DOHH2 (cell line): ENCODE measurements around the gene PIP4K2A.

Experiments
- H3F3A ChIP-seq: fragments of 200-600 bp; sonication (generic), shearing (Covaris generic); 2 replicates; pipeline ENCODE4 v1.6.0; 2016; ENCODE audit warnings: antibody characterized with exemption, mild to moderate bottlenecking; ENCODE audit not compliant: control insufficient read depth, insufficient read depth
- H3K27ac ChIP-seq: fragments of 200-600 bp; sonication (generic); 2 replicates; pipeline ENCODE4 v1.5.1; 2014; ENCODE audit warnings: low read depth, mild to moderate bottlenecking, low read length, moderate library complexity
- H3K27me3 ChIP-seq: fragments of 200-600 bp; sonication (generic); 2 replicates; pipeline ENCODE4 v1.6.1; 2014; ENCODE audit warnings: mild to moderate bottlenecking, low read length, mixed read lengths; ENCODE audit not compliant: control insufficient read depth
- H3K36me3 ChIP-seq: fragments of 200-600 bp; sonication (generic); 2 replicates; pipeline ENCODE4 v1.6.1; 2014; ENCODE audit warnings: mild to moderate bottlenecking, low read length, moderate library complexity, mixed read lengths; ENCODE audit not compliant: control insufficient read depth
- H3K4me1 ChIP-seq: fragments of 200-600 bp; sonication (generic); 2 replicates; pipeline ENCODE4 v1.6.1; 2014; ENCODE audit warnings: mild to moderate bottlenecking, low read length, mixed read lengths; ENCODE audit not compliant: control insufficient read depth
- H3K4me2 ChIP-seq: fragments of 200-600 bp; sonication (generic); 2 replicates; pipeline ENCODE4 v1.6.0; 2014; ENCODE audit warnings: mild to moderate bottlenecking, low read length, moderate library complexity
- H3K4me3 ChIP-seq: fragments of 200-600 bp; sonication (generic); 2 replicates; pipeline ENCODE4 v1.5.1; 2014; ENCODE audit warnings: mild to moderate bottlenecking, low read length, mixed read lengths
- H3K79me2 ChIP-seq: fragments of 200-600 bp; sonication (generic); 2 replicates; pipeline ENCODE4 v1.6.1; 2014; ENCODE audit warnings: mild to moderate bottlenecking, low read length, mixed read lengths; ENCODE audit not compliant: control insufficient read depth
- H3K9me2 ChIP-seq: fragments of 200-600 bp; sonication (generic); replicated peaks from 2 replicates; pipeline ENCODE4 v1.6.1; 2014; ENCODE audit warnings: mild to moderate bottlenecking, low read length, mixed read lengths; ENCODE audit not compliant: control insufficient read depth
- H3K9me3 ChIP-seq: fragments of 200-600 bp; sonication (generic); 2 replicates; pipeline ENCODE4 v1.6.1; 2014; ENCODE audit warnings: antibody characterized with exemption, low read length, mixed read lengths; ENCODE audit not compliant: control insufficient read depth, insufficient read depth
- H4K20me1 ChIP-seq: fragments of 200-600 bp; sonication (generic); 2 replicates; pipeline ENCODE4 v1.6.0; 2014; ENCODE audit warnings: low read depth, mild to moderate bottlenecking, antibody characterized with exemption, low read length, moderate library complexity; ENCODE audit not compliant: control insufficient read depth, insufficient read depth
- EZH2phosphoT487 ChIP-seq: fragments of 200-600 bp; sonication (generic); IDR thresholded peaks from 2 replicates; pipeline ENCODE4 v1.6.1; 2017; ENCODE audit warnings: borderline replicate concordance, mild to moderate bottlenecking, antibody characterized with exemption, low read length, moderate library complexity, mixed read lengths
- TF ChIP-seq, protein P1 (sequence below): fragments of 200-600 bp; sonication (generic); IDR thresholded peaks from one replicate; pipeline ENCODE4 v1.5.1; 2014; ENCODE audit warnings: antibody characterized with exemption, mild to moderate bottlenecking, low read depth, low read length; ENCODE audit not compliant: poor library complexity, severe bottlenecking

Gene PIP4K2A

DNA sequence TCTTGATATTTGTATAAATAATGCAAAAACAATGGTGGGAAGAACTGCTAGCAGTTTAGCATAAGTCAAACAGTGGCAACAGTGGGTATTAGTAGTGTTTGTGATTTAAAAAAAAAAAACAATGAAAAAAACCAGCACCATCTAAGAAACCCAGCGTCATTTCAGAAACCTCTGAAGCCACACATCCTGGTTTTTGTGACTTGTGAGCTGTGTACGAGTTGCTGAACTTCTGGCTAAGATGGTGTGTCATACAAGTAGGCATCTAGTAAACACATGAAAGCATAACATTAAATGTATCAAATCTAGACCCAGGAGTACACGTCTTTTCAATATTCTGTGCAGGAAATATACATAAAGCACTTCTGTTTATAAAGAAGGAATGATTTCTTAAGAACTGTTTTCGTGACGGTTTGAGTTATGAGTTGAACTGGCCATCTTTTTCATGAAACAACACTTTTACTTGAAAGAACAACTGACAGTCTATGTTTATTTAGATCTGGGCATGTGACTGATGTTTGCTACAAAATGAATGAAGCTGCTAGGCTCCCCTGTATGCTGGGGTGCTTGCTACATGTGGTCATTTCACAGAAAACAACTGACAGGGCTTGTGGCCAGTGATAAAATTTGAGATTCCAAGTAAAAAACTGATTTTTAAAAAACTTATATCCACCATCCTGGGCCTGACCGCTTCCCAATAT lies 143.5 kb downstream of the PIP4K2A start:
- H4K20me1 ChIP-seq, result no peaks in the 10 kb centered on the region
- no peaks in the 10 kb centered on the region for H3F3A ChIP-seq
- H3K36me3 ChIP-seq, result peaks cover 44% of the 10 kb centered on the region
- H3K9me3 ChIP-seq, result no peaks in the 10 kb centered on the region
- no peak overlapping the region for H3K4me2 ChIP-seq
- no peaks in the 10 kb centered on the region for H3K79me2 ChIP-seq
- no peak for TF ChIP-seq EZH2phosphoT487
- TF ChIP-seq, protein P1, sequence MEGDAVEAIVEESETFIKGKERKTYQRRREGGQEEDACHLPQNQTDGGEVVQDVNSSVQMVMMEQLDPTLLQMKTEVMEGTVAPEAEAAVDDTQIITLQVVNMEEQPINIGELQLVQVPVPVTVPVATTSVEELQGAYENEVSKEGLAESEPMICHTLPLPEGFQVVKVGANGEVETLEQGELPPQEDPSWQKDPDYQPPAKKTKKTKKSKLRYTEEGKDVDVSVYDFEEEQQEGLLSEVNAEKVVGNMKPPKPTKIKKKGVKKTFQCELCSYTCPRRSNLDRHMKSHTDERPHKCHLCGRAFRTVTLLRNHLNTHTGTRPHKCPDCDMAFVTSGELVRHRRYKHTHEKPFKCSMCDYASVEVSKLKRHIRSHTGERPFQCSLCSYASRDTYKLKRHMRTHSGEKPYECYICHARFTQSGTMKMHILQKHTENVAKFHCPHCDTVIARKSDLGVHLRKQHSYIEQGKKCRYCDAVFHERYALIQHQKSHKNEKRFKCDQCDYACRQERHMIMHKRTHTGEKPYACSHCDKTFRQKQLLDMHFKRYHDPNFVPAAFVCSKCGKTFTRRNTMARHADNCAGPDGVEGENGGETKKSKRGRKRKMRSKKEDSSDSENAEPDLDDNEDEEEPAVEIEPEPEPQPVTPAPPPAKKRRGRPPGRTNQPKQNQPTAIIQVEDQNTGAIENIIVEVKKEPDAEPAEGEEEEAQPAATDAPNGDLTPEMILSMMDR, result no peak
- no peak overlapping the region for H3K27ac ChIP-seq
- no peak overlapping the region for H3K4me3 ChIP-seq
- H3K9me2 ChIP-seq, result no peaks in the 10 kb centered on the region
- 0 out of 2 replicates have a peak, but pooled peaks cover 3% of the 10 kb centered on the region for H3K4me1 ChIP-seq
- H3K27me3 ChIP-seq, result no peaks in the 10 kb centered on the region

DNA sequence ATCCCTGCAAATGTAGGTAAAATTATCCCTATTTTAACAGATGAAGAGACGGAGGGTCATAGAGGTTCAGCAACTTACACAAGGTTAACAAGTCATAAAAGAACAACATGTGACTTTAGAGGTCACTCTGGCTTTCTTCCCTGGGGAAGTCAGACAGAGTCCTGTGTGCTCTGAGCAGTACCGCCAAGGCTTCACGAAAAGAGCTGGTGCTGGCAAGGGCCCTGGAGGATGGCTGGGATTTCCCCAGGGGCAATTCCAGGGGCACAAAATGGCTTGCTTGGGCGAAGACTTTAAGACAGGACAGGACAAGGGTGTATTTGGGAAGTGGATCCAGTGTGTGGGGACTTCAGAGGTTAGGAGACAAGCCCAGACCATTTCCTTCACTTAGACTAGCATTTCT lies 144.1 kb downstream of the PIP4K2A start:
- no peak overlapping the region for H3K27ac ChIP-seq
- no peaks in the 10 kb centered on the region for H3K79me2 ChIP-seq
- no peaks in the 10 kb centered on the region for H3K9me2 ChIP-seq
- H3K36me3 ChIP-seq, result peaks cover 44% of the 10 kb centered on the region
- H3K4me3 ChIP-seq, result no peak overlapping the region
- 0 out of 2 replicates have a peak, but pooled peaks cover 3% of the 10 kb centered on the region for H3K4me1 ChIP-seq
- H3K4me2 ChIP-seq, result no peak overlapping the region
- H3F3A ChIP-seq, result no peaks in the 10 kb centered on the region
- H4K20me1 ChIP-seq, result no peaks in the 10 kb centered on the region
- no peaks in the 10 kb centered on the region for H3K27me3 ChIP-seq
- no peak for TF ChIP-seq EZH2phosphoT487
- TF ChIP-seq, protein P1, result no peak
- H3K9me3 ChIP-seq, result no peaks in the 10 kb centered on the region

DNA sequence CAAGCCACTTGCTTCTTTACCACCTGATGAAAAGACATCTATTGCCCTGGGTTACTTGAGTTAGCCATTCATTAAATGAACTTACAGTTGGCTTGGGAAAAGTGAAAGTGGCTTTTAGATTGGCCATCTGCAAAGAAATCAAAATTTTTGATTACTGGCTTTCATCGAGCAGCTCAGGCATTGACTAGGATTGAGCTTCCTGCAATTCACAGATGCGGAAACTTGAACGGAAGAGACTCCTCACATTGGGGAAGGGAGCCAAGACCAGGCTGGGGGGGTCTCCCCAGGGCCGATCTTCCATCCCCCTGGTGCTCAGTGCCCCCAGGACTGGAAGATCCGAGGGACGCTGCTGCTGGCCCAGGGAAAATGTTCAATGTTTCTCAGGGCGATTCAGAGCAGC lies 145.4 kb downstream of the PIP4K2A start:
- no peak overlapping the region for H3K27ac ChIP-seq

More for the DNA sequence above, 145.4 kb downstream of the PIP4K2A start:
- no peaks in the 10 kb centered on the region for H3K27me3 ChIP-seq
- H4K20me1 ChIP-seq, result no peaks in the 10 kb centered on the region
- H3K9me2 ChIP-seq, result no peaks in the 10 kb centered on the region
- TF ChIP-seq, protein P1, result no peak
- no peak for TF ChIP-seq EZH2phosphoT487
- H3K9me3 ChIP-seq, result no peaks in the 10 kb centered on the region
- no peaks in the 10 kb centered on the region for H3F3A ChIP-seq
- H3K36me3 ChIP-seq, result peaks cover 49% of the 10 kb centered on the region
- H3K4me3 ChIP-seq, result no peak overlapping the region
- 0 out of 2 replicates have a peak, but pooled peaks cover 2% of the 10 kb centered on the region for H3K4me1 ChIP-seq
- H3K4me2 ChIP-seq, result no peak overlapping the region
- H3K79me2 ChIP-seq, result no peaks in the 10 kb centered on the region
